ENCODE data around the gene SFXN2.
"Not testable (repeated sequence)": the region's sequence is repeated elsewhere in the genome, so short reads cannot be mapped to it uniquely, and the experiment has no call there.

The SFXN2 gene

GRCh38 chr10:102679596-102679995, 34.8 kb upstream of the SFXN2 start:
- DNase-seq (ENCODE audit: low spot score) = no peak

DNA sequence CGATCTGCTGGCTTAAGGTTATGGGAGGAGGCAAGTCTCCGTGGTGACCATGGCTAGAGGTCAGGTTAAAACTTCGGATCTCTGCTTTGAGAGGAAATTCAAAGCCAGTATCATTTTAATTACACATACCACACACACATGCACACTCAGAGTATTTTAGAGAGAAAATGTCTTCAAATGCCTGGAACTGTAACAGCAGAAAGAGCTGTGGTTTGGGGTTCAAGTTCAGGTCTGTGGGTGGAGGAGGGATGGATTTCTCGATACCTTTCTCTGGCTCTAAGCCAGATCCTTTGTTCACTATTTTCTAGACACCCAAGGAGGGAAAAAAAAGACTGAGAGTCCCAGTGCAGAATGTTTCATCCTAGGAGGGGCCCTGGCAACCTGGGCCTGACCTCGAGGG, 32.7 kb upstream of the SFXN2 start:
- DNase-seq (ENCODE audit: low spot score) = no peak

- no peak for DNase-seq (ENCODE audit: low spot score)
Observed at GRCh38 chr10:102682416-102682815, 32.0 kb upstream of the SFXN2 start.

DNA sequence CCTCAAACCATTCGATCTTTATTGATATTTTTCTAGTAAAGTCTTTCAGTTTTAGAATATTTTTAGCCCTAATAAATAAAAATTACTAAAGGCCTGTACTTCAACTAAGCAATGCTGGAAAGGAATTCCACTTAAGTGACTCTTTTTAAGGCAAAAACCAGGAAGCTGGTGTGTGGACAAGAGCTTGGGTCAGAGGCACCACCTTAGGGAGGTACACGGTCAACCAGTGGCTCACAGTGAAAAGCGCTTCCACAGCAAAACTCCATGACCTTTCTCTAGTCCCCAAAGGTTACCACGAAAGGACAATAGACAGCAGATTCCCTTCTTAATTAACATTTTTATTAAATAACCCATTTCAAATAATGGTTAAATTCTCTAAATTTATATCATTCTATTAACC, 31.5 kb upstream of the SFXN2 start:
- no peak for DNase-seq (ENCODE audit: low spot score)

DNA sequence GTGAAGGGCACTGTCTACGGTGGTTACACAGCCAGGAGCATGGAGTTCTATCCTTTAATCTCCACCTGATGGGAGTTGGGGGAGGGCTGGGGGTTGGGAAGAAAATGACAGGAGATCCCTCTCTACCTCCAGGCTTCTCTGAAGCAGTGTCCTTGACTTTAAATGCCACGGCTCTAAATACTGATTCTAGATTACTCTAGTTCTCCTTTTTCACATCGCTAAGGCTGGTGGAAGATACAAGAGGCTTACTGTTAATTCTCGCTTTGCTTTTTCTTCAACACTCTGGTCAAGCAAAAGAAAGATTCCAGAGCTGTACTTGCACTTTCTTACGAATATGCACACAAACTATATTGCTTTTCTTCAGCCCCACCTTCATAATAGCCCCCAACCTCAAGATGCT, 30.7 kb upstream of the SFXN2 start:
- DNase-seq (ENCODE audit: low spot score) = no peak

- DNase-seq (ENCODE audit: low spot score) = no peak
Observed at GRCh38 chr10:102691285-102692066, 23.0 kb upstream of the SFXN2 start.

DNA sequence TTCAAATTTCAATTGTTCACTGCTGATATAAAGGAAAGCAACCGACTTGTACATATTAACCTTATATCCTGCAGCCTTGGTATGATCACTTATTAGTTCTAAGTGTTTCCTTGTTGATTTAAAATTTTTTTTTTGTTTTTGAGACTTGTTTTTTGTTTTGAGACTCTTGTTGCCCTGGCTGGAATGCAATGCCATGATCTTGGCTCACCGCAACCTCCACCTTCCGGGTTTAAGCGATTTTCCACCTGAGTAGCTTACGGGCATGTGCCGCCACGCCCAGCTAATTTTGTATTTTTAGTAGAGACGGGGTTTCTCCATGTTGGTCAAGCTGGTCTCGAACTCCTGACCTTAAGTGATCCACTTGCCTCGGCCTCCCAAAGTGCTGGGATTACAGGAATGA, 19.0 kb upstream of the SFXN2 start:
- DNase-seq (ENCODE audit: low spot score) = not testable (repeated sequence)

DNA sequence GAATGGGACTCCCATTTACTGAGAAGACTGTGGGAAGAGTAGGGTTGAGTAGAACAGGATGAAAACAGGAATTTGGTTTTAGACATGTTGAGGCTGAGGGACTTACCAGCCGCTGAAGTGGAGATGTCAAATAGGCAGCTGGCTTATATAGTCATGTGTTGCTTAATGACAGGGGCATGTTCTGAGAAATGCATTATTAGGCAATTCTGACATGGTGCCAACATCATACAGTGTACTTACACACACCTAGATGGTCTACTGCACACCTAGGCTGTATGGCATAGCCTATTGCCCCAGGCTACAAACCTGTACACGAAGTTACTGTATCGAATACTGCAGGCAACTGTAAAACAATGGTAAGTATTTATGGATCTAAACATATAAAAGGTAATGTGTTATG, 17.7 kb upstream of the SFXN2 start:
- no peak for DNase-seq (ENCODE audit: low spot score)

- DNase-seq (ENCODE audit: low spot score) = no peak
Observed at GRCh38 chr10:102698894-102699293, 15.5 kb upstream of the SFXN2 start.

DNA sequence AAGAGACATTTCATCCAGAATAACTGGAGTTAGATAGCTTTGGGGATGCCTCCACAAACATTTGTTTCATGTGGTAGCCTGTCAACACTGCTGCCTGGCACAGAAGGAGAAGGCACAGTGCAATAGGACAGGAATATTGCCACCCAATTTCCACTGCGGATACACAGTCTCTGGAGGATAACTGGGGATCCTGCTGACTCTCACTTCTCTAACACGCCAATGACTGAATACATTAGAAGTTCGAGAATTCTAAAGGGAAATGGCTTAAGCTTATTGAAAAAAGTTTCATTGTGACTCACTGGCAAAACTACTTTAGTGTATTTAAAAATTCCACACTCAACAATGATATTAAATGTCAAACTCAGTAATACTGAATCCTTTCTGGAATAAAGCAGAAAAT, 13.2 kb upstream of the SFXN2 start:
- DNase-seq (ENCODE audit: low spot score) = no peak

- no peak for DNase-seq (ENCODE audit: low spot score)
Observed at GRCh38 chr10:102701796-102702195, 12.6 kb upstream of the SFXN2 start.

DNA sequence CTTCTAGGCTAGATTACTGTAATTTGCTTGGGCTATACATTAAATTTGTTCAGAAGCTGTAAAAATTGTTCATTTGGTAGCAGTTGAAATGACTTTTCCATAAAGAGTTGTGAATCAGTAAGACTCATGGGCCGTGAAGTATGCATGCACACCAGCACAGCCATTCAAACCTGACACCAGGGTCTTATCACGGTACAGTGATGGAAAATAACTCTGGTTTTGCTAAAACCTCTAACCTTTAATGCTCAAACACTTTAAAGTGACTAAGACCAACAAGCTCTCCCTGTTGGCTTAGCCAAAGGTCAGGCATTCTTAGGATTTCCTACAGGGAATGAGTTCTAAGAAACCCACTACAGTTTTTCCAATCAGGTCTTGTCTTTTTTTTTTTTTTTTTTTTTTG, 11.7 kb upstream of the SFXN2 start:
- DNase-seq (ENCODE audit: low spot score) = no peak

DNA sequence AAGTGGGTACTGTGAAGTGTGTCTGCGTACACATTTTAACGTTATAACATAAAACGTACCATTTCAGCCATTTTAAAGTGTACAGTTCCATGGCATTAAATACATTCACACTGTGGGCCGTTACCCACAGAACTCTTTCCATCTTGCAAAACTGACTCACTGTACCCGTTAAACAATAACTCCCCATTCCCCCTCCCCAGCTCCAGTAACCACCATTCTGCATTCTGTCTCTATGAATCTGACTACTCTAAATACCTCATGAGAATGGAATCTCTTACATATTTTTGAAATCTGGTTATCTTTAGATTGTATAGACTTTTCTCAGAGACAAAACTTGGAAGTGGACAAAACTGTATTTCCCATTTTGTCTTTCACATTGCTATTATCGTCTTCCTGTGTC, 9.5 kb upstream of the SFXN2 start:
- DNase-seq (ENCODE audit: low spot score) = no peak

GRCh38 chr10:102705531-102705930, 8.9 kb upstream of the SFXN2 start:
- DNase-seq (ENCODE audit: low spot score) = no peak

- DNase-seq (ENCODE audit: low spot score) = no peak
Observed at GRCh38 chr10:102710609-102711008, 3.8 kb upstream of the SFXN2 start.

DNA sequence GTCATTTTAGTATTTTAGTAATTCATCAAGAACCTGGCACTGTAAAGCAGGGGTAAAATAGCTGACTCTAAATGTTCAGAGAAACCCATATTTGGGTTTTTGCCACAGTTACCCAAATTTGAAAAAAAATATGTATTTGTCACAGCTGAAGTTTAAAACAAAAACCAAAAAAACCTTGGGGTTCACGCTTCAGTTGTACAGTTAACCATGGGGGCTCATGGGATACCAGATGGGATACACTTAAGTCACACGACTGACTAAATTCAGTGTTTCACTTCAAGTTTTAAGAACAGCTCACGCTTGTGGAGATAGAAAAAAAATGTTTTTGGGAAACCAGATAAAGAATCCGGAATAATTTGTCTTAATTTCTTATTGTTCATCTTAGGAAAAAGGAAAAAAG, 2.3 kb upstream of the SFXN2 start:
- DNase-seq (ENCODE audit: low spot score) = no peak

DNA sequence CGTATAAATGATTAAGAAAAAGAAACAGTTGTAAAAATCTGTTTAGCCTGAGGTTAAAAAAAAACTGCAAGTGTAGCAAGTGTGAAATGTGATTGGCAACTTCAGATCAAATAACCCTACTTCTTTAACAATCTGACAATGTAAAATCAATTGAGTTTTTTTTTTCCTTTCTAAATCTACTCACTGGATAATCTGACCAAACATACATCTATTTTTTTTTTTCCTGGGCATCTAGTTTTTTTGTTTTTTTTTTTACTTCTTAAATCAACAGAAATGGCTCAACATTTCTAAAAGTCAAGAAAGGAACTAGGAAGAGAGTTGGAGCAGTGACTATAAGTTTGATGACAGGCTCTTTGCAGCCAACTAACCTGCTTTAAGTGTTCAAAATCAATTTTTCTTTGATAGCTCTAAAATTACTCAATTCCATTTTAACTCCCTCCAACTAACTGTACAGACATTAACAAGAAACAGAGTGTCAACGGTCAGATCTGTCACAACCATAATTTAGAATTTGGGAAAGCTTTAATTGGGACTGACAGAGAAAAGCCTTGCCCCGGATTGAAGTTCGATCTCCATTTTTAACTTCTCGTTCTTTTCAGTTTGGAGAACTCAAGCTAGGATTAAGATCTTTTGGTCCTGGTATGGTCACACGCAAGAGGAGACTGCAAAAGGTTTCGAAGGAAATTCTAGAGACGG, 1.4 kb upstream of the SFXN2 start:
- no peak for DNase-seq (ENCODE audit: low spot score)

GRCh38 chr10:102713539-102713813, 960 bp upstream of the SFXN2 start:
- no peak for DNase-seq (ENCODE audit: low spot score)

GRCh38 chr10:102713814-102714620, 419 bp upstream of the SFXN2 start, which contains the start of gene ARL3:
Gene ARL3, minus strand, starts transcription at chr10:102714397. Its CDS starts 122 bp downstream, at chr10:102714275.
- peak; percentile 89 for DNase-seq (ENCODE audit: low spot score)

DNA sequence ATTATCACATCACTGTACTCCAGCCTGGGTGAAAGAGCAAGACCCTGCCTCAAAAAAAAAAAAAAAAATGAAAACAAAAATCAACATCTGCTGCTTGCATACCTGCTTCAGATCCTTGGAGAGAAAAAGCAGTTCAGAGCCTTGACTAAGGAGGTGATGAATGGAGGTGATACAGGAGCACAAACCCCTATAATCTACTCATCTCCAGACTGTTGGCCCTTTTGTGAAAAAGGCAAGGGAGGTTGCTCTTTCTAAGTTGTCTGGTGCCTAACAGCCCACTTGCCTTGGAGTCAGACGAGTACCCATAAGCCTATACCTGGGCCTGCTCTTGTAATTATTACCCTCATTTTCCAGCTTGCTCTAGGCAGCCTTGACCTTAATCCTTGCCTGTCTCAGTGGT, 1.4 kb downstream of the SFXN2 start:
- no peak for DNase-seq (ENCODE audit: low spot score)

DNA sequence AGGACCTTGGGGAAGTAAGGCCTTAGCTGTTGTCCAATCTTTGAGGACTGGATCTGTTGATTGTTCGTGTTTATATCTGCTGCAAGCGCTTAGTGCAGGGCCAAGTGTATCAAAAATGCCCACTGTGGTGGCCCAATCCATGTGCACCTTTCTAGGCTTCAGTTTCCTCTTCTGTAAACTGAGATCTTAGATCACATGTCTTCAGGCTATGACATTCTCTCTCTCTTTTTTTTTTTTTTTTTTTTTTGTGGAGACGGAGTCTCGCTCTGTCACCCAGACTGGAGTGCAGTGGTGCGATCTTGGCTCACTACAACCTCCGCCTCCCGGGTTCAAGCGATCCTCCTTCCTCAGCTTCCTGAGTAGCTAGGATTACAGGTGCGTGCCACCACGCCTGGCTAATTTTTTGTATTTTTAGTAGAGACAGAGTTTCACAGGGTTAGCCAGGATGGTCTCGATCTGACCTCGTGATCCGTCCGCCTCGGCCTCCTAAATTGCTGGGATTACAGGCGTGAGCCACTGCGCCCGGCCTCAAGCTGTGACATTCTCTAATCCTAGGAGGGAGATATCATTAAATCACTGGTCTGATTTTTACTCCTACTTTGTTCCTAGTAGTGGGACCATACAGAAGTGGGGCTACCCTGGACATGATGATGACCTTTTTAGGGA, 2.6 kb downstream of the SFXN2 start:
- not testable (repeated sequence) for DNase-seq (ENCODE audit: low spot score)

DNA sequence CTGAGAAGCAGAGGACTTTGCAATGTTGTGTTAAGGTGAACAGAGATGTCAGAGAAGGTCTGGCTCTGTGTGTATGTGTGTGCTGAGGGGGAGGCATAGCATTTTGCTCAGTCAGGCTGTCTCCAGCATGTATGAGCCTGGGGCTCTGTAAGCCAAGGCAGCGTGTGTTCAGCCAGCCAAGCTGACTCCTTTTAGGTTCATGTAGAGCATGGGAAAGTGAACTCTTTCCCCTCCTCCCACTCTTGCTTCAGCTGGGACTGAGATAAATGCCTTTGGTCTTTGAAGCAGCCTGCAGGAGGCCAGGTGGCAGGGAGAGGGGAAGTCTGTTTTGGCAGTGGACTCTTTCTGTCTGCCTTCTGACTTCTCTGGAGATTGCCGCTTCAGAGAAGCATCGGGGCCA, 3.8 kb downstream of the SFXN2 start:
- no peak for DNase-seq (ENCODE audit: low spot score)

GRCh38 chr10:102720337-102720736, 5.9 kb downstream of the SFXN2 start:
- DNase-seq (ENCODE audit: low spot score) = no peak
